Stimulated activated CD8-positive, alpha-beta memory T cell treated with anti-CD3 and anti-CD28 coated beads, Interleukin-12 subunit alpha, Interleukin-12 subunit beta, amount 100 ng/mL, for 1 hour (primary cell): ENCODE measurements around the gene PTPRN2.

ENCODE experiments used
- DNase-seq: peaks from one replicate; pipeline ENCODE4 v3.0.0-alpha.2; 2020; ENCODE audit warnings: low read depth

PTPRN2 gene

DNA sequence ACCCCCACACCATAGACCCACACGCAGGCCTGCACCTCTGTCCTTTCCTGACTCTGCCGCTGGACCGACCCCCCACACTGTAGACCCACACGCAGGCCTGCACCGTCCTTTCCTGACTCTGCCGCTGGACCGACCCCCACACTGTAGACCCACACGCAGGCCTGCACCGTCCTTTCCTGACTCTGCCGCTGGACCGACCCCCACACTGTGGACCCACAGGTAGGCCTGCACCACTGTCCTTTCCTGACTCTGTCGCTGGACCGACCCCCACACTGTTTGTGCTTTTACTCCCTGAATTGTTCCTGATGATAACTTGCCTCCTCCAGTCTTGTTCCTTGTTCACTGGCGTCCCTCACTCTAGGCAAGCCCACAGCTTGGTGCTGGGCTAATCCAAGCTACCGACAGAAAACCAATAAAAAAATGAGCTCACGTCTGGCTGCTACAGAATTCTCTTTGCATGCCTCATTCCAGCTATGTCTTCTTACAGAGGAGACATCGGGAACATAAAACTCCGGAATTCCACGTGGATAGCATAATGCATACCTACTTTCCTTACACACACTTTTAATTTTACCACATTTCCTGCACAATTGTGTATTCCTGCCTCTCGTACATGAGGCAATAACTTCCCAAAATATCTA is 494.3 kb downstream of the PTPRN2 start:
- DNase-seq, result no peak

DNA sequence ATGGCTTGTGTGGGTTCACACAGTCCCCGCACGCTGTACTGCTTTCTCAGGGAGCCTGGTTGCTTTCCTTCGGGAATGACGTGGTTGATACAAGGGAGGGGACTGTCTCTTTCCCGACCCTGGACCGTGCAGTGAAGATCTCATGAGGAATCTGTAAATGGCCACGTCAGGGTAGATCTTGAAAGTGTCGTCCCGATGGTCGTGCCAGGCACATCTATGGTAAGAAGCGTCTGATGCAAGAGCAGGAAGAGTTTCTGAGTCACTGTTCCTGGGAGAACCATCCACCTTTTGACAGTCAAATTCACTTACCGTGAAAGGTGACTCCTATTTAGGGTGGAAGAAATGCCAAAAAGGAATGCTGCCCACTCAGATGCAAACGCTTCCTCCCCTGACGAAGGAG is 500.4 kb downstream of the PTPRN2 start:
- no peak for DNase-seq

- no peak for DNase-seq
Measured at GRCh38 chr7:158085741-158086695, 501.6 kb downstream of the PTPRN2 start.

- no peak for DNase-seq
Measured at GRCh38 chr7:158084555-158084954, 503.1 kb downstream of the PTPRN2 start.

DNA sequence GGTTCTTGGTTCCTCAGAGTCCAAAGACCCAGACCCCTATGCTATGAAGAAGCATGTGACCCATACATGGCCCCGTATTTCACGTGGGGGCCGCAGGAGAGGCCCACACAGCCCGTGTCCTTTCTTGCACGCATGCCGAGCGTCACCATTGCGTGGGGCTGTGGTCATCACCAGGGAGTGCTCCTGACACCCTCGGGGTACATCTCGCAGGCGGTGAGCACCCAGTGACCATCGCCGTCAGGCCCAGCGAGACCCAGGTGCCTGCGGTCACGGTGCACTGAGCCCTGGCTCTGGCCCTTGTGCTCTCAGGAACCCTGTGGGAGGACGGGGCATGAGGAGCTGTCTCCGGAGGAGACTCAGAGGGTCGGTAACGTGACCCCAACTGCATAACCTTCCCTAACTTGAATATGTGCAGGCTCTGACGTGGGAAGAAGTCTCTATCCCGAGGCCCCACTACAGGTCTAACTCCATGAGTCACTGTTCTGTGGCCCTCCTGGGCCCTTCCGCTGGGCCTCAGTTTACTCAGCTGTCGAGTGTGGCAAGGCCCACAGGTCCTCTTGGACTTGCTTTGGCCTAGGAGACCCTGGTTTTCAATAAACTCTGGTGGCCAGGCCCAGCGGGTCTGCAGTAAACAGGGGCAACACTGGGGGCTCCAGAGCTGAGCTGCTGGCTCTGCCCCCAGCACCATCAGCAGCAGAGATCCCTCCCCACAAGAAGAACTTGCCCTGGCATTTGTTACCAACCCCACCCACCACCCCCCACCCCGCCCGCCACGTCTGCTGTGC is 503.9 kb downstream of the PTPRN2 start:
- DNase-seq, result no peak

- no peak for DNase-seq
Measured at GRCh38 chr7:158082761-158083160, 504.9 kb downstream of the PTPRN2 start.

DNA sequence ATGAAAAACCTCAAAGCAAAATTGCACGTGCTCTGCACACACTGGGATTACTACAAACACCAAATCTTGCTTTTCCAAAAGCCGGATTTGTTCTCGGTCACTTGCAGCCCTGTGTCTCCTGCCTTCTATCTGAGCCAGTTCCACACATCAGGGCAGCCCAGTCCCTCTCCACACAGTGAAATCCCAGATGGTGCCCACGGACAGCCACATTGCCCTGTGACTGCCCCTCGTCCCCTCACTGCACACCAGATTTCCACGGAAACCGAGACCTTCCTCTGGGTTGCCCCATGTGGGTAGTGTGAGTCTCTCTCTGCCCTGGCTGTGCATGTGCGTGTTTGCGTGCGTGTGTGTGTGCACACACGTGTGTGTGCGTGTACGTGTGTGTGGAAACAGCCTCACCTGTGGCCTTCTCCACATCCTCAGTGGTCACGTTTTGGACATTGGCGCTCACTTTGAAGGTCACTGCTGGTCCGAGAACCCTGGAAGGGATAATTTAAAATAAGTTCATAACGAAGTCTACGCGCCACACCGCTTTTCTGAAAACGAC is 506.7 kb downstream of the PTPRN2 start:
- DNase-seq, result no peak

- no peak for DNase-seq
Measured at GRCh38 chr7:158077934-158078910, 509.4 kb downstream of the PTPRN2 start.

- no peak for DNase-seq
Measured at GRCh38 chr7:158077151-158077840, 510.3 kb downstream of the PTPRN2 start.

- DNase-seq, result no peak
Measured at GRCh38 chr7:158076656-158077055, 511.0 kb downstream of the PTPRN2 start.

DNA sequence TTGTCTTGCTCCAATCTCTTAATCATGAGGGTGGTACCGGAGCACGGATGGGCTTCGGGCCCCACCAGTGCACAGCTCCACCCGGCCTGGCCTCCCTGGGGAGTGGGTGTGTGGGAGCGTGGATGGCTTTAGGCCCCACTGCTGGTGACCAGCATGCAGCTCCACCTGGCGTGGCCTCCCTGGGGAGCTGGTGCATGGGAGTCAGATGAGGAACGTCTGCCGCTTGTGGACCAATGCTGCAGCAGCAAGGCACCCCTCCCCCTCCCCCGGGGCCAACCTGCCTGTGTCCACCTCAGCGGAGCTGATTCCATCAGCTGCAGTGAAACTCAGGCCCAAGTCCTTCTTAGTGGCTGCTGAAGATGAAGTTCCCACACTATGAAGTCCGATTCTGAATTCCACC is 511.4 kb downstream of the PTPRN2 start:
- DNase-seq, result no peak

DNA sequence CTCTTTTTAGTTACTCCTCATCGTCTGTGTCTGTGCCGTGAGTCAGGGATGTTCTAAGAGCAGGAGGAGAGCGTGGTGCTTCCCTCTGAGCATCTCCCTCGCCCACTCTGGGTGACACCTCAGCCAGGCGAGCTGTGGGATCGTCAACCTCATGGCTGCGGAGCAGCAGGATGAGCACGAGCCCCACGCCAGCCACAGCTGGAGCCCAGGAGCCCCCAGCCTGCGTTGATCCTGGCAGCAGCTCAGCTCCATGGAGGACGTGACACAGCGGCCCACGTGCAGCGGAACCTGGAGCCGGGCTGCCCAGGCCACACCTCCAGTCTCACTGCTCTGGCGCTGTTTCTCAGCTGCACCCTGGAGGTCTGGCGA is 512.0 kb downstream of the PTPRN2 start:
- no peak for DNase-seq

DNA sequence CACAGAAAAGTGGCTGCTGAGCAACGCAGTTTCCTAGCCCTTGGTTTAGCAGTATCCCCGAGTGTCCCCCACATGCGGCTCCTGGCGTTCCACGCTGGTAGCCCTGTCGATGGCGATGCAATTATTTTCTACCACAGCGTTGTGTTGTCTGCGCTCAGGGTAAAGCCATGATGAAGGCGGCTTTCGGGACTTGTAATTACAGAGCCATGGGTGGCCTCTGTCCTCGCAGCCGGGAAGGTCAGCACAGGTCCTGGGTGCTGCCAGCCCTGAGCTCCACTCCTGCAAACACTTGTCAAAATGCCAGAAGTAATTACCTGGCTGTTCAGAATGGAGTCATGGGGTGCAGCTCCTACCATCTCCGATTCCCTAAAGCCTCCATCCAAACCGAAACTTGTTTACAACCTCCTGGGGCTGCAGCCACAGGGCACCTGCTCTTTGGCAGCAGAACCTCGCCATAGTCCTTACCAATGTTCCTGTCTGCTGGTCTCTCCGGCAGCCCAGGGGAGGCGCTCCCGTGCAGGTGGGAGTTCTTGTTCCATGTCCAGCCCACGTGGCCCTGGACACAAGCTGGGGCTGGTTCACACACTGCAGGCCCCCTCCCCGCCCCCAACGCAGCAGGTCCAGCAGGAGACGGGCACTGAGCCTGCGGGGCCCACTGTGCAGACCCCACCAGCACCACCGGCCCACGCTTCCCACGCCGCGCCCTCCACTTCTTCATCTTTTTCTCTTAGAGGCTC is 512.6 kb downstream of the PTPRN2 start:
- no peak for DNase-seq

DNA sequence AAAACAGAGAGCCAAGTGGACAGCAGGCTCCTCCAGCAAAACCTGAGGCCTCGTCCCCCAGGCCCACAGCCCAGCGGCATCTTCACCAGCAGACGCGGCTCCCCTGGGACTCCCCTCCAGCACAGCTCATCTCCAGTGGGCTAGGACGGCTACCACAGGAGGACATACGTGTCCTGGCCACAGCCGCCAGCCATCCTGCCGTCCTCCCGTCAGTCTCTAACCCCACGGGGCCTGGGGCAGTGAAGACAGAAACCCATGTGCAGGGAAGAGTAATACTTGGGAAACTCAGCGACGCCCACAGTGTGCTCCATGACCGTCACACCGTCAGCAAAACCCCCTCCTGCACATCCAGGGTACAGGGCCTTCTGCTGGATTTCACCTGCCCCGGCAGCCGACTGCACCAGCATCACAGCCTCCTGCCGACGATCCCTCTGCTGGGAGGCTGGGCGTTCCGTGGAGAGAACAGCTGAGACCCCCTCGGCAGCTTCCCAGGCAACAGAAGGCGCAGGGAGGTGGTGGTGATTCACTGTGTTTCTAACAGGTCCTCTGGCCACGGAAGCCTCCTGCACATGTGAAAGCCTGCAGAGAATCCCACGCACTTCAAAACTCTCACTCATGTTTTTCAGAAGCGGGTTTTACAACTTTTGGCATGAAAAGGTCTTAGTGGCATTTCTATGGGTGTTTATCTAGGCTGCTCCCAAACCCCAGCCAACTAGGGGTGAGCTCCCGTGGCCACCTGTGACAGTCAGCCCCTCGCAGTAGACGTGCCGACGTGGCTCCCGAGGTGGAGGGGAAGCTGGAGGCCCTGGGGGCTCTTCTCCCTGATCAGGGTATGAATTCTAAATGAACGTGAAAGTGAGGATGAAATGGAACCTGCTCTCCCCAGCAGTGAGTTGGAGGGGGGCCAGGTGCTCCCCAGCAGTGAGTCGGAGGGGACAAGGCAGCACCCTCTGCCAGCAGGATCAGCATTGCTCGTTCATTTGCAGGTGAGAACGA is 513.5 kb downstream of the PTPRN2 start:
- DNase-seq, result no peak

DNA sequence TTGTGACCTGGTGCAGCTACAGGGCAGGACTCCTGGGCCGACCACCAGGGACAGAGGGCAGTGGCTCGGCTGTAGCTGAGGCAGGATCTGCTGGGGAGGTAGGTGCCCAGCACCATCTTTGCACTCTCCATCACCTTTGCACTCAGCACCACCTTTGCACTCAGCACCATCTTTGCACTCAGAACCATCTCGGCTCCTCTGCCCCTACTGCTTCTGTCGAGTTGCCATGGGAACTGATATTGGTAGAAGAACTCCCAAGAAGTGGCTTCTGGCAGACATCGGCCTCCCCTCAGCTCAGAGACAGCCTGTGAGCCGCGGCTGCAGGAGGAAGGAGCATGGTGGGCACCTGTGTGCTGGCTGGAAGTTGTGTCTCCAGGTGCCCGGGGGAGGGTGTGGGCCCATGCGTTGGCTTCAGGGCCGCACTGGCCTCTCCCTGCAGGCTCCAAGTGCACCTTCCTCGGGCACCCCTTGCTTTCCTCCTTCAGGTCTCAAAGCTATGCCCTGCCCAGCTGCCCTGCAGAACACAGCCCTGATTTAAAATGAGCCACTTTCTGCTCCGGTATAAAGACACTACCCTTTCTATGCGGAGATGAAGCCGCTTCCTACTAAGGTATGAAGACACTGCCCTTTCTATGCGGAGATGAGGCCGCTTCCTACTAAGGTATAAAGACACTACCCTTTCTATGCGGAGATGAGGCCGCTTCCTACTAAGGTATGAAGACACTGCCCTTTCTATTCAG is 514.5 kb downstream of the PTPRN2 start:
- no peak for DNase-seq

- no peak for DNase-seq
Measured at GRCh38 chr7:158070222-158070920, 517.3 kb downstream of the PTPRN2 start.

DNA sequence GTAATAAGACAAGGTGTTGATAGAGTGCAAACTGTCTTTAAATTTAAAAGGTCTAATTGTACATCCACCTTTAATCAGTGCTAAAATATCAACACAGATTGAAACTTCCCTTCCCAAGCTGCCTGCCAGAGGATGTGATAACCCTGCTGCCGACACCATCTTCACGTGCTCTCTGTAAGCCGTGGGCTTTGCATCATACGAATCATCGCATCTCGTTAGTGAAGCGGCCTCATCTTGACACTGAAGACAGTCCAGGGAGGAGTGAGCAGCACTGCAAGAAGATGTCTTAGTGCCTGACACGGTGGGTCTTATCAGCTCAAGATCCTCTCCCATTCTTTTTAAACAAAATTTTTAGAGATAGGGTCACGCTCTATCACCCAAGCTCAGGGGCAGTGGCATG is 518.8 kb downstream of the PTPRN2 start:
- no peak for DNase-seq
